ENCODE data around the gene CFAP92. TPM values are rescaled to one million over a fixed set of nuclear protein-coding genes. Genes with fewer than 3 reads are reported as not detected.

Gene CFAP92
- total RNA-seq, result 0.48 and 0.65 TPM in 2 replicates

GRCh38 chr3:128993461-128994172, at the start of gene CFAP92:
Gene CFAP92, minus strand, starts transcription at chr3:128994076. Its CDS starts 772 bp downstream, at chr3:128993304.

GRCh38 chr3:129001101-129001805, 7.4 kb upstream of the CFAP92 start, which contains the start of gene EFCC1:
Gene EFCC1, plus strand, starts transcription at chr3:129001304. Its CDS starts 325 bp downstream, at chr3:129001629.

GRCh38 chr3:128879125-128879969, 114.5 kb downstream of the CFAP92 start, which contains the start of gene ACAD9:
Gene ACAD9, plus strand, starts transcription at chr3:128879620. Its CDS starts 72 bp downstream, at chr3:128879692.

Small RNA genes lying within 50 kb of the gene (small RNA-seq; reads per million reads assigned to genes)
- not detected for gene AC112484.4

Other genes with a start within 250 kb of the CFAP92 start
- gene ACAD9, start 114.5 kb downstream of the CFAP92 start, total RNA-seq, result 36.9 and 41.6 TPM in 2 replicates
- 1.3 and 2.3 TPM in 2 replicates for gene EFCC1, start 7.2 kb upstream of the CFAP92 start, total RNA-seq
- not detected in 2 replicates for gene GP9, start 66.7 kb upstream of the CFAP92 start, total RNA-seq
- 37.2 and 43.1 TPM in 2 replicates for gene RAB43, start 127.7 kb upstream of the CFAP92 start, total RNA-seq
- gene ISY1, start 167.0 kb upstream of the CFAP92 start, total RNA-seq, result 25.2 and 32.2 TPM in 2 replicates
- 220 and 239 TPM in 2 replicates for gene CNBP, start 189.8 kb upstream of the CFAP92 start, total RNA-seq

Measured in vein endothelial cell (primary cell).